ENCODE measurements around the gene PELO.

GRCh38 chr5:52825826-52826225 is 38.1 kb downstream of the PELO start:
- TF ChIP-seq CREB1 (CRISPR knock-in tag; IDR thresholded peaks at IDR 0.05): no peak
- TF ChIP-seq NR2C2 (CRISPR knock-in tag; IDR thresholded peaks at IDR 0.05): no peak
- no peak for TF ChIP-seq CTCF (IDR thresholded peaks at IDR 0.05)
- no peak for TF ChIP-seq PRRX2 (CRISPR knock-in tag; IDR thresholded peaks at IDR 0.05)
- TF ChIP-seq TP53 (CRISPR knock-in tag; IDR thresholded peaks at IDR 0.05): no peak
- no peak for TF ChIP-seq PRDM15 (CRISPR knock-in tag; IDR thresholded peaks at IDR 0.05)
- TF ChIP-seq ATF3 (CRISPR knock-in tag; conservative IDR thresholded peaks at IDR 0.05): no peak
- no peak for TF ChIP-seq CBFB (CRISPR knock-in tag; IDR thresholded peaks at IDR 0.05; ENCODE audit: low read depth)
